GM19463 (cell line): Measurements from ENCODE around the gene GATB.
A peak's percentile ranks its signal among the peaks of the same experiment; 100 is the strongest.

ENCODE experiments used
- ATAC-seq: cut with Tn5 transposase; IDR thresholded peaks from one replicate; pipeline ENCODE4 v1.9.1; 2021; ENCODE audit warnings: mild to moderate bottlenecking, moderate library complexity; ENCODE audit not compliant: unreplicated experiment

GATB gene

GRCh38 chr4:151659601-151660364 is 101.0 kb downstream of the GATB start:
- ATAC-seq = no peak

- no peak for ATAC-seq
Observed at GRCh38 chr4:151658959-151659600, 101.7 kb downstream of the GATB start.

GRCh38 chr4:151657896-151658295 is 102.9 kb downstream of the GATB start:
- no peak for ATAC-seq

- ATAC-seq = no peak
Observed at GRCh38 chr4:151656058-151656457, 104.7 kb downstream of the GATB start.

GRCh38 chr4:151653548-151653918 is 107.3 kb downstream of the GATB start:
- no peak for ATAC-seq

GRCh38 chr4:151652841-151653547 is 107.8 kb downstream of the GATB start:
- no peak for ATAC-seq

- no peak for ATAC-seq
Observed at GRCh38 chr4:151651496-151651895, 109.3 kb downstream of the GATB start.

- no peak for ATAC-seq
Observed at GRCh38 chr4:151649479-151649878, 111.3 kb downstream of the GATB start.

- no peak for ATAC-seq
Observed at GRCh38 chr4:151646322-151646721, 114.5 kb downstream of the GATB start.

- no peak for ATAC-seq
Observed at GRCh38 chr4:151644622-151645021, 116.2 kb downstream of the GATB start.

- peak; percentile 48 for ATAC-seq
Observed at GRCh38 chr4:151643564-151643963, 117.2 kb downstream of the GATB start.

GRCh38 chr4:151641983-151642382 is 118.8 kb downstream of the GATB start:
- ATAC-seq = no peak

GRCh38 chr4:151641167-151641566 is 119.6 kb downstream of the GATB start:
- no peak for ATAC-seq

GRCh38 chr4:151640381-151640780 is 120.4 kb downstream of the GATB start:
- no peak for ATAC-seq

- no peak for ATAC-seq
Observed at GRCh38 chr4:151638295-151638858, 122.4 kb downstream of the GATB start.

- no peak for ATAC-seq
Observed at GRCh38 chr4:151631349-151631748, 129.5 kb downstream of the GATB start.

- no peak for ATAC-seq
Observed at GRCh38 chr4:151629097-151629783, 131.6 kb downstream of the GATB start.

GRCh38 chr4:151628001-151628608 is 132.7 kb downstream of the GATB start:
- no peak for ATAC-seq

- no peak for ATAC-seq
Observed at GRCh38 chr4:151627491-151627890, 133.3 kb downstream of the GATB start.

- ATAC-seq = no peak
Observed at GRCh38 chr4:151626751-151627150, 134.1 kb downstream of the GATB start.

- no peak for ATAC-seq
Observed at GRCh38 chr4:151626228-151626627, 134.6 kb downstream of the GATB start.
